AG09309 (cell line): ENCODE data around the gene DENND1B.
"Not testable (repeated sequence)": the region's sequence is repeated elsewhere in the genome, so short reads cannot be mapped to it uniquely, and the experiment has no call there.

ENCODE experiments used
- DNase-seq: peaks from one replicate; pipeline ENCODE4 v3.0.0-alpha.2; 2010; ENCODE audit warnings: low read depth
- H3K4me3 ChIP-seq: 2 replicates; pipeline ENCODE4 v1.5.1; 2011; ENCODE audit warnings: mild to moderate bottlenecking, low read depth, low read length, moderate library complexity; ENCODE audit not compliant: control insufficient read depth
- TF ChIP-seq, protein P1 (sequence below): IDR thresholded peaks from 2 replicates; pipeline ENCODE4 v1.5.1; 2011; ENCODE audit warnings: mild to moderate bottlenecking, low read depth, low read length, inconsistent platforms; ENCODE audit not compliant: insufficient read depth, control insufficient read depth; ENCODE audit errors: missing control alignments

Gene DENND1B

GRCh38 chr1:197769287-197769686 lies 6.0 kb downstream of the DENND1B start:
- no peak overlapping the region for H3K4me3 ChIP-seq
- no peak for DNase-seq
- TF ChIP-seq, protein P1, sequence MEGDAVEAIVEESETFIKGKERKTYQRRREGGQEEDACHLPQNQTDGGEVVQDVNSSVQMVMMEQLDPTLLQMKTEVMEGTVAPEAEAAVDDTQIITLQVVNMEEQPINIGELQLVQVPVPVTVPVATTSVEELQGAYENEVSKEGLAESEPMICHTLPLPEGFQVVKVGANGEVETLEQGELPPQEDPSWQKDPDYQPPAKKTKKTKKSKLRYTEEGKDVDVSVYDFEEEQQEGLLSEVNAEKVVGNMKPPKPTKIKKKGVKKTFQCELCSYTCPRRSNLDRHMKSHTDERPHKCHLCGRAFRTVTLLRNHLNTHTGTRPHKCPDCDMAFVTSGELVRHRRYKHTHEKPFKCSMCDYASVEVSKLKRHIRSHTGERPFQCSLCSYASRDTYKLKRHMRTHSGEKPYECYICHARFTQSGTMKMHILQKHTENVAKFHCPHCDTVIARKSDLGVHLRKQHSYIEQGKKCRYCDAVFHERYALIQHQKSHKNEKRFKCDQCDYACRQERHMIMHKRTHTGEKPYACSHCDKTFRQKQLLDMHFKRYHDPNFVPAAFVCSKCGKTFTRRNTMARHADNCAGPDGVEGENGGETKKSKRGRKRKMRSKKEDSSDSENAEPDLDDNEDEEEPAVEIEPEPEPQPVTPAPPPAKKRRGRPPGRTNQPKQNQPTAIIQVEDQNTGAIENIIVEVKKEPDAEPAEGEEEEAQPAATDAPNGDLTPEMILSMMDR, result no peak

DNA sequence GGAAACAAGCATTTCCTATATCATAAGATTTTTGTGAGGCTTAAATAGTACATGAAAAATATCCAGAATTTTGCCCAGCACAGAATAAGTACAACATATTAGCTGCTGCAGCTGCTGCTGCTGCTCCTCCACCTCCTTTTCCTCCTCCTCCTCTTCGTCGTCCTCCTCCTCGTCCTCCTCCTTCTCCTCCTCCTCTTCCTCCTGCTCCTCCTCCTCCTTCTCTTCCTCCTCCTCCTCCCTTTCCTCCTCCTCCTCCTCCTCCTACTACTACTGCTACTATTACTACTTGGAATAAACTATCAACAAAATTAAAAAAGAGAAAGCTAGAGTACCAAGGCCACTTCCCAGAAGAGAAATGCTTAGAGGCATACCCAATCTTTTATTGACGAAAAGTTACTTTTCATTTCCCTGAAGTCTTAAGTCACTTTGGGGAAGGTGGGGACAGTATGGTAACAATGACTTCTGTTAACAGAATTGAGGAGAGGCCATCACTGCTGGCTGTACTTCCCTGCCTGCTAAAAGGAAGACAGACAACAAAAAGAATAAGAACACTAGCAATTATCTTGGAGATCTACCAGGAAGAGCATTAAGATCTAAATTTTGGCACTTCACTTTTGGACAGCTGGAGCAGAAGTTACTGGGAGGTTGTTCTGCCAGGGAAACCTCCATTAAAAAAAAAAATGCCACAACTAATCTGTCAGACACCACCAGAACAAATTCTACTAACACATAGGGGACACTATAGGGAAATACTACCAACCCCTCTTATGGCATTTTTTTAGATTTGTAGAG lies 7.1 kb downstream of the DENND1B start:
- TF ChIP-seq, protein P1, result no peak
- no peak overlapping the region for H3K4me3 ChIP-seq
- no peak for DNase-seq

- TF ChIP-seq, protein P1, result no peak
- no peak for DNase-seq
- H3K4me3 ChIP-seq, result no peak overlapping the region
Measured at GRCh38 chr1:197763769-197764168, 11.5 kb downstream of the DENND1B start.

GRCh38 chr1:197763307-197763706 lies 12.0 kb downstream of the DENND1B start:
- no peak overlapping the region for H3K4me3 ChIP-seq
- DNase-seq, result no peak
- TF ChIP-seq, protein P1, result no peak

DNA sequence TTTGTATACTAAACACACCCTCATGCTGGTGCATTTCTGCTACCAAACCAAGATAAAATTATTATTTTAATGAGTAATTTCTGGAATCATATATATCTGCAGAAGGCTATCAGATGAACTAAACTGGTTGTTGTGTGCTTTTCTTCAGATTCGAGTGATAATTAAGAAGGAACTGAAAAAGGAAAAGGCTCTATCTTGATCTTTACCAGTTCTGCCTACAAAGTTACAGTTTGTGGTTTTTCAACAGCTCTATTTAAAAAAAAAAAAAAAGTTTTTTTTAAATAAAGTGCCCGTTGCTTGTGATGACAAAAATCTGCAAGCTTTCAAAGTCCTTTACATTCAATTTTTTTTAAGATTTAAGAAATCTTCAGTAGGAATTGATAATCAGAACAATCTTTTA lies 13.6 kb downstream of the DENND1B start:
- TF ChIP-seq, protein P1, result no peak
- H3K4me3 ChIP-seq, result no peak overlapping the region
- no peak for DNase-seq

GRCh38 chr1:197755553-197755952 lies 19.7 kb downstream of the DENND1B start:
- not testable (repeated sequence) for DNase-seq, H3K4me3 ChIP-seq

- H3K4me3 ChIP-seq, DNase-seq: not testable (repeated sequence)
Measured at GRCh38 chr1:197752652-197753164, 22.6 kb downstream of the DENND1B start.
